Ectodermal cell (in vitro differentiated cells): ENCODE data around the gene HPCA.

ENCODE experiments used
- H3K27ac ChIP-seq: 2 replicates; pipeline ENCODE4 v1.7.0; 2013; ENCODE audit warnings: mild to moderate bottlenecking, low read depth, low read length; ENCODE audit not compliant: insufficient read depth, poor library complexity, severe bottlenecking
- H3K27me3 ChIP-seq: 2 replicates; pipeline ENCODE4 v1.7.0; 2013; ENCODE audit warnings: mild to moderate bottlenecking, low read length; ENCODE audit not compliant: insufficient read depth, control insufficient read depth, poor library complexity, severe bottlenecking
- H3K36me3 ChIP-seq: one replicate; pipeline ENCODE4 v1.7.0; 2013; ENCODE audit warnings: low read length; ENCODE audit not compliant: control insufficient read depth, insufficient read depth
- H3K4me1 ChIP-seq: one replicate; pipeline ENCODE4 v1.7.0; 2013; ENCODE audit warnings: low read length; ENCODE audit not compliant: control insufficient read depth, insufficient read depth
- H3K4me3 ChIP-seq: 2 replicates; pipeline ENCODE4 v1.7.0; 2013; ENCODE audit warnings: low read depth, low read length, control low read depth; ENCODE audit not compliant: insufficient read depth
- H3K9me3 ChIP-seq: 2 replicates; pipeline ENCODE4 v1.7.0; 2013; ENCODE audit warnings: mild to moderate bottlenecking, low read length, moderate library complexity; ENCODE audit not compliant: control insufficient read depth
- WGBS, 2 experiments: methylation state at CpG; one replicate each; pipeline ENCODE4 v1.1.7; 2013; ENCODE audit warnings: missing lambda C conversion rate in 2 of 2; 5-methylcytosine and 5-hydroxymethylcytosine counted together

Gene HPCA

GRCh38 chr1:32881871-32882850, 4.1 kb upstream of the HPCA start:
- Histone ChIP-seq H3K4me1 (peaks cover 29% of the 10 kb centered on the region), H3K36me3 (no peaks in the 10 kb centered on the region), H3K27me3 (peaks cover 28% of the 10 kb centered on the region), H3K4me3 (no peak overlapping the region), H3K27ac (no peak overlapping the region), H3K9me3 (no peaks in the 10 kb centered on the region)
- 62 to 65% methylated on average over 20 to 21 of the region's 22 CpGs for WGBS, 2 experiments

GRCh38 chr1:32883338-32884031, 2.8 kb upstream of the HPCA start:
- peaks cover 39% of the 10 kb centered on the region for H3K27me3 ChIP-seq
- H3K4me3 ChIP-seq = no peak overlapping the region
- H3K36me3 ChIP-seq = no peaks in the 10 kb centered on the region
- H3K9me3 ChIP-seq = no peaks in the 10 kb centered on the region
- H3K27ac ChIP-seq = no peak overlapping the region
- H3K4me1 ChIP-seq = peaks cover 15% of the 10 kb centered on the region
- 89 to 90% methylated on average over 7 of the region's 7 CpGs for WGBS, 2 experiments

GRCh38 chr1:32884032-32884372, 2.3 kb upstream of the HPCA start:
- Histone ChIP-seq H3K27ac (no peak overlapping the region), H3K27me3 (peaks cover 39% of the 10 kb centered on the region)
- 80 to 89% methylated on average over 4 of the region's 4 CpGs for WGBS, 2 experiments

GRCh38 chr1:32884726-32885125, 1.6 kb upstream of the HPCA start:
- H3K36me3 ChIP-seq = no peaks in the 10 kb centered on the region
- H3K4me1 ChIP-seq = peaks cover 14% of the 10 kb centered on the region
- H3K9me3 ChIP-seq = no peaks in the 10 kb centered on the region
- peaks cover 39% of the 10 kb centered on the region for H3K27me3 ChIP-seq
- no peak overlapping the region for H3K4me3 ChIP-seq
- WGBS, 2 experiments = 62 to 65% methylated on average over 12 of the region's 12 CpGs
- H3K27ac ChIP-seq = no peak overlapping the region

More at GRCh38 chr1:32884032-32884372, 2.3 kb upstream of the HPCA start:
- Histone ChIP-seq H3K9me3 (no peaks in the 10 kb centered on the region), H3K36me3 (no peaks in the 10 kb centered on the region), H3K4me1 (peaks cover 14% of the 10 kb centered on the region), H3K4me3 (no peak overlapping the region)

GRCh38 chr1:32885676-32886003, 651 bp upstream of the HPCA start:
- WGBS, 2 experiments = 32 to 39% methylated on average over 8 of the region's 8 CpGs
- H3K36me3 ChIP-seq = no peaks in the 10 kb centered on the region
- no peaks in the 10 kb centered on the region for H3K9me3 ChIP-seq
- peaks cover 14% of the 10 kb centered on the region for H3K4me1 ChIP-seq
- H3K27me3 ChIP-seq = peaks cover 39% of the 10 kb centered on the region
- no peak overlapping the region for H3K4me3 ChIP-seq
- no peak overlapping the region for H3K27ac ChIP-seq

GRCh38 chr1:32886828-32887414, 630 bp downstream of the HPCA start:
- peaks cover 44% of the 10 kb centered on the region for H3K27me3 ChIP-seq
- H3K36me3 ChIP-seq = no peaks in the 10 kb centered on the region
- 49 to 51% methylated on average over 19 of the region's 19 CpGs for WGBS, 2 experiments

GRCh38 chr1:32887623-32888022, 1.3 kb downstream of the HPCA start:
- Histone ChIP-seq H3K36me3 (no peaks in the 10 kb centered on the region), H3K9me3 (no peaks in the 10 kb centered on the region), H3K27ac (no peak overlapping the region), H3K4me1 (peaks cover 16% of the 10 kb centered on the region), H3K4me3 (no peak overlapping the region), H3K27me3 (peaks cover 51% of the 10 kb centered on the region)
- WGBS, 2 experiments = 80 to 83% methylated on average over 12 of the region's 12 CpGs

More at GRCh38 chr1:32886828-32887414, 630 bp downstream of the HPCA start:
- Histone ChIP-seq H3K9me3 (no peaks in the 10 kb centered on the region), H3K27ac (no peak overlapping the region), H3K4me3 (no peak overlapping the region), H3K4me1 (peaks cover 14% of the 10 kb centered on the region)

GRCh38 chr1:32888134-32888533, 1.8 kb downstream of the HPCA start:
- Histone ChIP-seq H3K27me3 (peaks cover 53% of the 10 kb centered on the region), H3K4me1 (peaks cover 16% of the 10 kb centered on the region), H3K27ac (no peak overlapping the region), H3K36me3 (no peaks in the 10 kb centered on the region), H3K9me3 (no peaks in the 10 kb centered on the region), H3K4me3 (no peak overlapping the region)
- 79% methylated on average over 3 of the region's 3 CpGs for WGBS, 2 experiments

GRCh38 chr1:32888677-32889420, 2.6 kb downstream of the HPCA start:
- no peaks in the 10 kb centered on the region for H3K36me3 ChIP-seq
- H3K9me3 ChIP-seq = no peaks in the 10 kb centered on the region
- no peak overlapping the region for H3K4me3 ChIP-seq
- peaks cover 16% of the 10 kb centered on the region for H3K4me1 ChIP-seq
- no peak overlapping the region for H3K27ac ChIP-seq
- H3K27me3 ChIP-seq = peaks cover 53% of the 10 kb centered on the region
- 91 to 92% methylated on average over 24 of the region's 24 CpGs for WGBS, 2 experiments
